Hematopoietic multipotent progenitor cell (in vitro differentiated cells): ENCODE measurements around the gene WDR64. TPM values are rescaled to one million over a fixed set of nuclear protein-coding genes. Genes with fewer than 3 reads are reported as not detected.
"Not testable (repeated sequence)": the region's sequence is repeated elsewhere in the genome, so short reads cannot be mapped to it uniquely, and the experiment has no call there.

Experiments
- DNase-seq, 3 donors: peaks; one replicate each; pipeline ENCODE4 v3.0.0-alpha.2; 2011 to 2015; ENCODE audit warnings: low read depth in 2 of 3, low spot score in 2 of 3
- total RNA-seq: library from RNA; depleted of rRNA; stranded (reverse); fragments of >200 nt; gene quantifications from one replicate; pipeline ENCODE4 v1.2.3, GENCODE V29; 2012

WDR64 gene
- total RNA-seq, 1 donor: not detected

- DNase-seq: no peak
Observed at GRCh38 chr1:241730031-241730430, 78.0 kb downstream of the WDR64 start.

GRCh38 chr1:241733899-241734298 is 81.8 kb downstream of the WDR64 start:
- DNase-seq: no peak

GRCh38 chr1:241734533-241734932 is 82.5 kb downstream of the WDR64 start:
- DNase-seq: no peak

GRCh38 chr1:241735493-241735926 is 83.4 kb downstream of the WDR64 start:
- not testable (repeated sequence) for DNase-seq

- no peak for DNase-seq
Observed at GRCh38 chr1:241736387-241736786, 84.3 kb downstream of the WDR64 start.

- DNase-seq: no peak
Observed at GRCh38 chr1:241738284-241739078, 86.4 kb downstream of the WDR64 start.

GRCh38 chr1:241742084-241742483 is 90.0 kb downstream of the WDR64 start:
- no peak for DNase-seq

GRCh38 chr1:241744591-241744990 is 92.5 kb downstream of the WDR64 start:
- no peak for DNase-seq

GRCh38 chr1:241747992-241748391 is 95.9 kb downstream of the WDR64 start:
- no peak for DNase-seq

- no peak for DNase-seq
Observed at GRCh38 chr1:241749041-241749944, 97.2 kb downstream of the WDR64 start.

- DNase-seq: no peak
Observed at GRCh38 chr1:241749945-241750695, 98.0 kb downstream of the WDR64 start.

GRCh38 chr1:241751524-241751923 is 99.4 kb downstream of the WDR64 start:
- no peak for DNase-seq

GRCh38 chr1:241762713-241763339 is 110.7 kb downstream of the WDR64 start:
- DNase-seq: no peak

GRCh38 chr1:241765390-241765789 is 113.3 kb downstream of the WDR64 start:
- DNase-seq: no peak

- no peak for DNase-seq
Observed at GRCh38 chr1:241767737-241768136, 115.7 kb downstream of the WDR64 start.

- no peak for DNase-seq
Observed at GRCh38 chr1:241770115-241770514, 118.0 kb downstream of the WDR64 start.

- DNase-seq: no peak
Observed at GRCh38 chr1:241771117-241771516, 119.0 kb downstream of the WDR64 start.

- no peak for DNase-seq
Observed at GRCh38 chr1:241772932-241773500, 120.9 kb downstream of the WDR64 start.

GRCh38 chr1:241773991-241774390 is 121.9 kb downstream of the WDR64 start:
- DNase-seq: no peak

GRCh38 chr1:241775021-241775420 is 122.9 kb downstream of the WDR64 start:
- DNase-seq: no peak
